HepG2 (cell line): ENCODE measurements around the gene GTF2F1. TPM values are rescaled to one million over a fixed set of nuclear protein-coding genes. Genes with fewer than 3 reads are reported as not detected.

Experiments
- ATF3 ChIP-seq: sonication (generic); formaldehyde crosslinking; IDR thresholded peaks from 2 replicates; pipeline ENCODE4 v1.4.0; 2020; ENCODE audit warnings: missing genetic modification reagents
- CHCHD3 ChIP-seq: sonication (generic); formaldehyde crosslinking; IDR thresholded peaks from 2 replicates; pipeline ENCODE4 v1.8.0; 2022; ENCODE audit warnings: mild to moderate bottlenecking, missing genetic modification reagents, moderate library complexity
- DMAP1 ChIP-seq: IDR thresholded peaks from 2 replicates; pipeline ENCODE4 v1.6.1; 2016
- FOXP1 ChIP-seq, 2 experiments: fragments of 450-650 bp in 1 of 2; IDR thresholded peaks; 2 replicates each; pipeline ENCODE4 v1.6.1; 2017 to 2018; ENCODE audit warnings: antibody characterized with exemption in 1 of 2
- GABPA ChIP-seq, 2 experiments: IDR thresholded peaks; 2 replicates each; pipeline ENCODE4 v1.6.1; 2011 to 2016; ENCODE audit warnings: low read depth in 2 of 2, low read length in 1 of 2, missing biosample characterization in 1 of 2, missing genetic modification characterization in 1 of 2
- HOXA5 ChIP-seq: sonication (generic); formaldehyde crosslinking; IDR thresholded peaks from 2 replicates; pipeline ENCODE4 v1.4.0; 2020; ENCODE audit warnings: missing genetic modification reagents
- MBNL3 ChIP-seq: fragments of 250-450 bp; sonication (Bioruptor Pico); conservative IDR thresholded peaks from 2 replicates; pipeline ENCODE4 v1.8.0; 2022; ENCODE audit warnings: mild to moderate bottlenecking, inconsistent platforms
- NCOR1 ChIP-seq: fragments of 200-600 bp; sonication (generic); IDR thresholded peaks from 2 replicates; pipeline ENCODE4 v1.7.0; 2017; ENCODE audit warnings: antibody characterized with exemption, low read length, borderline replicate concordance
- PAX8 ChIP-seq: sonication (generic); formaldehyde crosslinking; IDR thresholded peaks from 2 replicates; pipeline ENCODE4 v1.8.0; 2022; ENCODE audit warnings: mild to moderate bottlenecking, missing genetic modification reagents, borderline replicate concordance
- PHF21A ChIP-seq: sonication (generic); formaldehyde crosslinking; IDR thresholded peaks from 2 replicates; pipeline ENCODE4 v1.5.0; 2020; ENCODE audit warnings: mild to moderate bottlenecking, missing genetic modification reagents
- PLRG1 ChIP-seq: fragments of 450-650 bp; conservative IDR thresholded peaks from 2 replicates; pipeline ENCODE4 v1.6.1; 2016
- POLR2A ChIP-seq, 2 experiments: IDR thresholded peaks; 2 replicates each; pipeline ENCODE4 v1.6.1; 2011; ENCODE audit warnings: low read depth in 2 of 2, low read length in 2 of 2, mild to moderate bottlenecking in 1 of 2, moderate library complexity in 1 of 2; ENCODE audit not compliant: insufficient read depth in 1 of 2
- RFX5 ChIP-seq: IDR thresholded peaks from 2 replicates; pipeline ENCODE4 v1.6.1; 2011; ENCODE audit warnings: low read depth, low read length, improper control_type of control experiment
- SP1 ChIP-seq, 2 experiments: fragments of 450-650 bp in 1 of 2; sonication (generic) in 1 of 2; formaldehyde crosslinking in 1 of 2; IDR thresholded peaks; 2 replicates each; pipeline versions ENCODE4 v1.4.0 to v1.6.1; 2016 to 2020; ENCODE audit warnings: missing genetic modification reagents in 1 of 2
- SPEN ChIP-seq: sonication (generic); formaldehyde crosslinking; IDR thresholded peaks from 2 replicates; pipeline ENCODE4 v1.5.1; 2020; ENCODE audit warnings: low read depth, mild to moderate bottlenecking, missing genetic modification reagents
- WIZ ChIP-seq: sonication (generic); formaldehyde crosslinking; IDR thresholded peaks from 2 replicates; pipeline ENCODE4 v1.5.1; 2020; ENCODE audit warnings: mild to moderate bottlenecking, missing genetic modification reagents
- ZNF225 ChIP-seq: sonication (generic); formaldehyde crosslinking; IDR thresholded peaks from 2 replicates; pipeline ENCODE4 v1.4.0; 2020; ENCODE audit warnings: mild to moderate bottlenecking, missing genetic modification reagents
- ZNF256 ChIP-seq: sonication (generic); formaldehyde crosslinking; conservative IDR thresholded peaks from 2 replicates; pipeline ENCODE4 v1.4.0; 2020; ENCODE audit warnings: missing genetic modification reagents
- ZNF503 ChIP-seq: sonication (generic); formaldehyde crosslinking; IDR thresholded peaks from 2 replicates; pipeline ENCODE4 v1.4.0; 2020; ENCODE audit warnings: missing genetic modification reagents
- ZNF563 ChIP-seq: sonication (generic); formaldehyde crosslinking; IDR thresholded peaks from 2 replicates; pipeline ENCODE4 v1.8.0; 2022; ENCODE audit warnings: mild to moderate bottlenecking, moderate library complexity, missing genetic modification reagents
- ZNF792 ChIP-seq: IDR thresholded peaks from 2 replicates; pipeline ENCODE4 v1.6.1; 2016
- polyA plus RNA-seq, 8 experiments: library from polyadenylated mRNA; depleted of rRNA in 3 of 8; stranded (reverse) in 7 of 8; unstranded in 1 of 8; fragments of >200 nt; fragmentation: Illumina TruSeq in 4 of 8; extraction: Trizol in 4 of 8; gene quantifications; 2 replicates each; pipeline versions ENCODE4 v1.2.1 to v1.2.3, GENCODE V29; 2011 to 2016; ENCODE audit warnings: low read depth in 4 of 8, missing spikeins in 1 of 8, mixed read lengths in 1 of 8; ENCODE audit not compliant: insufficient read depth in 1 of 8
- total RNA-seq, 5 experiments: library from RNA; depleted of rRNA; stranded (reverse); fragments of >200 nt; fragmentation: Illumina TruSeq; extraction: Trizol; gene quantifications; 2 replicates each; pipeline ENCODE4 v1.2.3, GENCODE V29; 2016; ENCODE audit warnings: low read depth in 1 of 5
- TF ChIP-seq, protein P1 (sequence below): sonication (generic); formaldehyde crosslinking; IDR thresholded peaks from 2 replicates; pipeline ENCODE4 v1.4.0; 2020; ENCODE audit warnings: missing genetic modification reagents, borderline replicate concordance
- TF ChIP-seq, protein P2 (sequence below): IDR thresholded peaks from 2 replicates; pipeline ENCODE4 v1.6.1; 2016; ENCODE audit warnings: low read depth, borderline replicate concordance
- TF ChIP-seq, protein P3 (sequence below): IDR thresholded peaks from 2 replicates; pipeline ENCODE4 v1.6.1; 2018; ENCODE audit warnings: missing genetic modification reagents, mild to moderate bottlenecking, missing compliant biosample characterization

Gene GTF2F1
- total and polyA plus RNA-seq, 2 of the 13 experiments (the other 11 are each of a cell fraction or from before 2014, with no cell fraction given), result 27.8 to 34.1 TPM

GRCh38 chr19:6372594-6373095 lies 20.3 kb downstream of the GTF2F1 start, which contains the start of gene ALKBH7 (continued):
- TF ChIP-seq, protein P1, sequence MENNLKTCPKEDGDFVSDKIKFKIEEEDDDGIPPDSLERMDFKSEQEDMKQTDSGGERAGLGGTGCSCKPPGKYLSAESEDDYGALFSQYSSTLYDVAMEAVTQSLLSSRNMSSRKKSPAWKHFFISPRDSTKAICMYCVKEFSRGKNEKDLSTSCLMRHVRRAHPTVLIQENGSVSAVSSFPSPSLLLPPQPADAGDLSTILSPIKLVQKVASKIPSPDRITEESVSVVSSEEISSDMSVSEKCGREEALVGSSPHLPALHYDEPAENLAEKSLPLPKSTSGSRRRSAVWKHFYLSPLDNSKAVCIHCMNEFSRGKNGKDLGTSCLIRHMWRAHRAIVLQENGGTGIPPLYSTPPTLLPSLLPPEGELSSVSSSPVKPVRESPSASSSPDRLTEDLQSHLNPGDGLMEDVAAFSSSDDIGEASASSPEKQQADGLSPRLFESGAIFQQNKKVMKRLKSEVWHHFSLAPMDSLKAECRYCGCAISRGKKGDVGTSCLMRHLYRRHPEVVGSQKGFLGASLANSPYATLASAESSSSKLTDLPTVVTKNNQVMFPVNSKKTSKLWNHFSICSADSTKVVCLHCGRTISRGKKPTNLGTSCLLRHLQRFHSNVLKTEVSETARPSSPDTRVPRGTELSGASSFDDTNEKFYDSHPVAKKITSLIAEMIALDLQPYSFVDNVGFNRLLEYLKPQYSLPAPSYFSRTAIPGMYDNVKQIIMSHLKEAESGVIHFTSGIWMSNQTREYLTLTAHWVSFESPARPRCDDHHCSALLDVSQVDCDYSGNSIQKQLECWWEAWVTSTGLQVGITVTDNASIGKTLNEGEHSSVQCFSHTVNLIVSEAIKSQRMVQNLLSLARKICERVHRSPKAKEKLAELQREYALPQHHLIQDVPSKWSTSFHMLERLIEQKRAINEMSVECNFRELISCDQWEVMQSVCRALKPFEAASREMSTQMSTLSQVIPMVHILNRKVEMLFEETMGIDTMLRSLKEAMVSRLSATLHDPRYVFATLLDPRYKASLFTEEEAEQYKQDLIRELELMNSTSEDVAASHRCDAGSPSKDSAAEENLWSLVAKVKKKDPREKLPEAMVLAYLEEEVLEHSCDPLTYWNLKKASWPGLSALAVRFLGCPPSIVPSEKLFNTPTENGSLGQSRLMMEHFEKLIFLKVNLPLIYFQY, result no peak
- TF ChIP-seq, protein P2, sequence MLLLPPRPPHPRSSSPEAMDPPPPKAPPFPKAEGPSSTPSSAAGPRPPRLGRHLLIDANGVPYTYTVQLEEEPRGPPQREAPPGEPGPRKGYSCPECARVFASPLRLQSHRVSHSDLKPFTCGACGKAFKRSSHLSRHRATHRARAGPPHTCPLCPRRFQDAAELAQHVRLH (CRISPR knock-in tag), result peak; percentile 13; the same call in 1 of the 2 replicates
- no peak; the same call in 1 of the 2 replicates for TF ChIP-seq ZNF792 (CRISPR knock-in tag)
- TF ChIP-seq SP1 (IDR thresholded peaks at IDR 0.05), result no peak
- TF ChIP-seq SP1 (CRISPR knock-in tag; IDR thresholded peaks at IDR 0.05), result peak; percentile 82
- peak; percentile 57; the same call in 1 of the 2 replicates for TF ChIP-seq RFX5
- 0 out of 2 replicates have a peak, but pooled peaks have one; percentile 61 for TF ChIP-seq ZNF225
- TF ChIP-seq MBNL3 (CRISPR knock-in tag), result no peak
- peak; percentile 59 for TF ChIP-seq PHF21A
- TF ChIP-seq CHCHD3, result 0 out of 2 replicates have a peak, but pooled peaks have one; percentile 48
- no peak; the same call in 1 of the 2 replicates for TF ChIP-seq PAX8 (CRISPR knock-in tag)
- peak; percentile 62 to 63 for TF ChIP-seq POLR2A (IDR thresholded peaks at IDR 0.05; ENCODE audit: insufficient read depth in 1 of 2, low read depth in 2 of 2, low read length in 2 of 2)
- TF ChIP-seq HOXA5, result peak; percentile 33; the same call in 1 of the 2 replicates
- 0 out of 2 replicates have a peak, but pooled peaks have one; percentile 10 for TF ChIP-seq ZNF256
- TF ChIP-seq ATF3, result no peak
- TF ChIP-seq, protein P3, sequence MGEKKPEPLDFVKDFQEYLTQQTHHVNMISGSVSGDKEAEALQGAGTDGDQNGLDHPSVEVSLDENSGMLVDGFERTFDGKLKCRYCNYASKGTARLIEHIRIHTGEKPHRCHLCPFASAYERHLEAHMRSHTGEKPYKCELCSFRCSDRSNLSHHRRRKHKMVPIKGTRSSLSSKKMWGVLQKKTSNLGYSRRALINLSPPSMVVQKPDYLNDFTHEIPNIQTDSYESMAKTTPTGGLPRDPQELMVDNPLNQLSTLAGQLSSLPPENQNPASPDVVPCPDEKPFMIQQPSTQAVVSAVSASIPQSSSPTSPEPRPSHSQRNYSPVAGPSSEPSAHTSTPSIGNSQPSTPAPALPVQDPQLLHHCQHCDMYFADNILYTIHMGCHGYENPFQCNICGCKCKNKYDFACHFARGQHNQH, result peak; percentile 12; the same call in 1 of the 2 replicates
- TF ChIP-seq SPEN, result peak; percentile 66
- TF ChIP-seq PLRG1, result no peak
- TF ChIP-seq WIZ, result peak; percentile 72; the same call in 1 of the 2 replicates
- 0 out of 2 replicates have a peak, but pooled peaks have one; percentile 13 for TF ChIP-seq ZNF563 (CRISPR knock-in tag)
- 0 out of 2 replicates have a peak, but pooled peaks have one; percentile 24 for TF ChIP-seq GABPA (IDR thresholded peaks at IDR 0.05; ENCODE audit: low read depth, low read length)
- peak; percentile 18; the same call in 1 of the 2 replicates for TF ChIP-seq GABPA (CRISPR knock-in tag; IDR thresholded peaks at IDR 0.05; ENCODE audit: low read depth)
- no peak for TF ChIP-seq FOXP1 (IDR thresholded peaks at IDR 0.05)
- no peak for TF ChIP-seq FOXP1 (CRISPR knock-in tag; IDR thresholded peaks at IDR 0.05)
- peak; percentile 64 for TF ChIP-seq NCOR1
- TF ChIP-seq ZNF503 (CRISPR knock-in tag), result 0 out of 2 replicates have a peak, but pooled peaks have one; percentile 12
- no peak; the same call in 1 of the 2 replicates for TF ChIP-seq DMAP1 (CRISPR knock-in tag)
